Naive thymus-derived CD4-positive, alpha-beta T cell (primary cell): ENCODE data around the gene CCDC43. TPM values are rescaled to one million over a fixed set of nuclear protein-coding genes. Genes with fewer than 3 reads are reported as not detected.
"Not testable (repeated sequence)": the region's sequence is repeated elsewhere in the genome, so short reads cannot be mapped to it uniquely, and the experiment has no call there.

Experiments used
- ATAC-seq: fragments of 150-1000 bp; cut with Tn5 transposase; 2 replicates; pipeline ENCODE4 v1.10.0; 2021; ENCODE audit warnings: mild to moderate bottlenecking, moderate library complexity
- CTCF ChIA-PET: fragments of 350-600 bp; sonication (Branson Sonifier 250); formaldehyde crosslinking; loops from one replicate; lab custom pipeline; 2021; ENCODE audit warnings: antibody characterized with exemption; lab: Charles Lee
- POLR2A ChIA-PET: fragments of 350-600 bp; sonication (Branson Sonifier 250); formaldehyde crosslinking; loops from one replicate; lab custom pipeline; 2021; ENCODE audit warnings: antibody characterized with exemption, inconsistent platforms; lab: Charles Lee
- DNase-seq, 9 donors: peaks; one replicate each; pipeline versions ENCODE4 v3.0.0 to v3.0.0-alpha.2; 2020 to 2022; ENCODE audit warnings: mixed read lengths in 1 of 9
- H3K27ac ChIP-seq: one replicate; pipeline ENCODE4 v1.7.0; 2013; ENCODE audit warnings: mild to moderate bottlenecking, low read depth, low read length, moderate library complexity
- H3K27me3 ChIP-seq, 2 donors: one replicate each; pipeline ENCODE4 v1.7.0; 2013; ENCODE audit warnings: low read length in 2 of 2, mild to moderate bottlenecking in 2 of 2, moderate library complexity in 2 of 2; ENCODE audit not compliant: control insufficient read depth in 2 of 2, insufficient read depth in 2 of 2
- H3K36me3 ChIP-seq, 3 experiments: 1 replicate in 2 of 3; 2 replicates in 1 of 3; pipeline ENCODE4 v1.7.0; 2013; ENCODE audit warnings: low read length in 3 of 3, mild to moderate bottlenecking in 3 of 3, moderate library complexity in 1 of 3; ENCODE audit not compliant: insufficient read depth in 3 of 3, control insufficient read depth in 2 of 3
- H3K4me1 ChIP-seq, 2 donors: one replicate each; pipeline ENCODE4 v1.7.0; 2013; ENCODE audit warnings: low read length in 2 of 2, mild to moderate bottlenecking in 2 of 2, moderate library complexity in 1 of 2; ENCODE audit not compliant: control insufficient read depth in 2 of 2, insufficient read depth in 2 of 2
- H3K4me3 ChIP-seq: 2 replicates; pipeline ENCODE4 v1.7.0; 2013; ENCODE audit warnings: mild to moderate bottlenecking, low read length
- H3K9me3 ChIP-seq, 3 experiments: 1 replicate in 2 of 3; 2 replicates in 1 of 3; pipeline ENCODE4 v1.7.0; 2013; ENCODE audit warnings: low read length in 3 of 3; ENCODE audit not compliant: control insufficient read depth in 2 of 3
- H3K27ac Mint-ChIP-seq, 9 donors: one replicate each; pipeline ENCODE4 v1.8.0; 2020 to 2022; ENCODE audit warnings: mixed read lengths in 9 of 9, mild to moderate bottlenecking in 8 of 9, moderate library complexity in 5 of 9, inconsistent platforms in 2 of 9
- H3K27me3 Mint-ChIP-seq, 5 donors: one replicate each; pipeline ENCODE4 v1.8.0; 2021 to 2022; ENCODE audit warnings: mixed read lengths in 5 of 5, mild to moderate bottlenecking in 1 of 5
- H3K36me3 Mint-ChIP-seq, 5 donors: one replicate each; pipeline ENCODE4 v1.8.0; 2020 to 2022; ENCODE audit warnings: mixed read lengths in 5 of 5, mild to moderate bottlenecking in 3 of 5, inconsistent platforms in 1 of 5
- H3K4me1 Mint-ChIP-seq, 7 donors: one replicate each; pipeline ENCODE4 v1.8.0; 2020 to 2022; ENCODE audit warnings: mixed read lengths in 7 of 7, mild to moderate bottlenecking in 3 of 7, inconsistent platforms in 1 of 7
- H3K4me3 Mint-ChIP-seq, 10 donors: one replicate each; pipeline ENCODE4 v1.8.0; 2020 to 2022; ENCODE audit warnings: mild to moderate bottlenecking in 10 of 10, mixed read lengths in 10 of 10, moderate library complexity in 6 of 10, inconsistent platforms in 2 of 10
- H3K9me3 Mint-ChIP-seq, 11 donors: one replicate each; pipeline ENCODE4 v1.8.0; 2020 to 2022; ENCODE audit warnings: mixed read lengths in 11 of 11, mild to moderate bottlenecking in 4 of 11, inconsistent platforms in 1 of 11, moderate library complexity in 1 of 11
- intact Hi-C, 2 donors: fragments of 100-400 bp; cut with micrococcal nuclease; formaldehyde crosslinking; loops; one replicate each; pipeline ENCODE4 v1.15.1; 2023
- polyA plus RNA-seq, 2 donors: library from polyadenylated mRNA; unstranded; fragments of 300-500 nt; fragmentation: Illumina TruSeq; gene quantifications; one replicate each; pipeline ENCODE4 v1.2.3, GENCODE V29; 2021
- total RNA-seq, 6 experiments: library from RNA in 5 of 6; stranded (reverse) in 5 of 6; gene quantifications; 1 replicate in 5 of 6; 2 replicates in 1 of 6; pipeline ENCODE4 v1.2.3 and lab custom pipeline; 2021 to 2026

The CCDC43 gene, protein sequence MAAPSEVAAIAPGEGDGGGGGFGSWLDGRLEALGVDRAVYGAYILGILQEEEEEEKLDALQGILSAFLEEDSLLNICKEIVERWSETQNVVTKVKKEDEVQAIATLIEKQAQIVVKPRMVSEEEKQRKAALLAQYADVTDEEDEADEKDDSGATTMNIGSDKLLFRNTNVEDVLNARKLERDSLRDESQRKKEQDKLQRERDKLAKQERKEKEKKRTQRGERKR
- total RNA-seq (10 to 100 TPM; 15.0 to 29.1 (median 20.2) TPM), polyA plus RNA-seq (10 to 100 TPM; 10.2 to 11.6 TPM), total RNA-seq (lab: John Stamatoyannopoulos, UW) (34.9 reads per million, percentile 63 among the genes with 10 or more reads in this experiment)

DNA sequence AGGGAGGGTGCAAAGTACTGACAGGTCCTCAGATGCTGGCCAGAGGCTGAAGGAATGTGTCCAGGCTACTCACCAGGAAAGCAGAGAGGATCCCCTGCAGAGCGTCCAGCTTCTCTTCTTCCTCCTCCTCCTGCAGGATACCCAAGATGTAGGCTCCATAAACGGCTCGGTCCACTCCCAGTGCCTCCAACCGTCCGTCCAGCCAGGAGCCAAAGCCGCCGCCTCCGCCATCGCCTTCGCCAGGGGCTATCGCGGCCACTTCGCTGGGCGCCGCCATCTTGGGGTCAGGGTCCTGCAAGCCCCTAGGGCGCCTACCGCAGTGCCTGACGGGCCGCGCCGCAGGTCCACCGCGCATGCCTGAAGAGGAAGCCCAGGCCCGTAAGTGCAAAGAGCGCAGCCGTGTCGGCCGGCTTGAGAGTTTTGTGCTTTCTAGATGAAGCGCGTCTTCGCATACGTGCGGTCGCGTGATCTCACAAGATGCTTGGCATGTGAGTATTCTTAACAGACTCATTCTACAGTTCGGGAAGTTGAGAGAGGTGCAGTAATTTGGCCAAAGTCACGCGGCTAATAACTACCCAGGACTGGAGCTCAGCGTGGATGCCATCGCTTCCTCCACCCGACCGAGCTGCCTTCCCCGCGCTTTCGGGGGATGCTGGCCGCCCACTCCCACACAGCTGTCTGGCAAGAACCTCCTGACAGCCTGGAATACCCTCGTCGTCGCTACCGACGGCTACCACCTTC lies at the start of gene CCDC43:
Gene CCDC43, minus strand, starts transcription at position 300 of the 741 bp plus-strand sequence. Its CDS starts 23 bp downstream, at position 277.
- Mint-ChIP-seq H3K36me3 (peaks cover 0 to 13% (median 5%) of the 10 kb centered on the region in 5 donors), H3K4me3 (peak within 1 kb of the TSS; percentile 92 to 99 (median 98)), H3K27me3 (no peaks in the 10 kb centered on the region), H3K27ac (peak within 1 kb of the TSS; percentile 95 to 98 (median 96)), H3K9me3 (no peaks in the 10 kb centered on the region), H3K4me1 (peaks cover 24 to 50% (median 26%) of the 10 kb centered on the region in 7 donors)
- DNase-seq (peak; percentile 86 to 94 (median 92)), ATAC-seq (peak; percentile 99)
- Histone ChIP-seq H3K4me1 (peaks cover 13 to 14% of the 10 kb centered on the region in 2 donors), H3K9me3 (no peaks in the 10 kb centered on the region), H3K27ac (peak within 1 kb of the TSS; percentile 90), H3K36me3 (peaks cover 0 to 5% (median 0%) of the 10 kb centered on the region in 3 experiments), H3K4me3 (peak within 1 kb of the TSS; percentile 94), H3K27me3 (no peaks in the 10 kb centered on the region)
- intact Hi-C loops, result loop anchor here (1.0 kb wide), 2 partner anchors 19 to 210 kb away; partner anchors contain the start of genes DBF4B (in 2 of the 2) and EFTUD2 (in 1 of the 2)
- ChIA-PET POLR2A (interaction anchor here (0.9 to 3.5 kb wide), 3 partner anchors 18 to 1329 kb away, joined by 4 to 32 read pairs (median 4); partner anchors contain the start of gene DBF4B), CTCF (interaction anchor here (1.0 kb wide), 1 partner anchor 19 kb away, joined by 6 read pairs; the partner anchor contains the start of gene DBF4B)

DNA sequence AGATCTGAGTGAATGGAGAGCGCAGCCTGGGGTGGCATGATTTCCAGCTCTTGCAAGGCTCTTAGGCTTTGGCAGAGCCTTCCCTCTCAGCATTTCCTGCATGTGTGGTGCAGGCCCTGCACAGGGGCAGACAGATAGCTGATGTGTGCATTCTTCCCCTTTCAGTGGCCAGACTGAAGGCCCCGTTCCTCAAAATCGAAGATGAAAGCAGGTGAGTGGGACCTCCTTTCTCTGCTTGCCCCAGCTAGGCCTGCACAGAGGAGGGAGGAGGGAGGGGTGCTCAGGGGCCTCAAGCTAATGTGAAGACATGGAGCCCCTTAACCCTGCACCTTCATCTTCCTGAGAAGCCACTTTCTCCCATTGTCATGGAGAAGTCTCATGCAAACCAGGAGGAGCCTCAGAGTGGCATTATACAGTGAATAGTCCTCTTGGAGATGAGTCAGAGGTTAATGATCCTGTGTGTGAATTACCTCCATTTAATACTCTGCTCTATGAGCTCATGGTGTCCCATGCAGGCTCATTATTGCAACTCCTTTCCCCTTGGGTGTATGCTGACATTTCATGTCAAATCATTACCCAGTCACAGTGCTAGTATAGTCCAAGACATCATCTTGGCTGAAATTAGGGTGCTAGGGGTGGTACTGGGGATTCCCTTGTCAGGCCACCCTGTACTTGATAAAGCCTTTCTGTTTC lies 48.8 kb upstream of the CCDC43 start:
- no peaks in the 10 kb centered on the region for H3K36me3 ChIP-seq
- H3K27ac Mint-ChIP-seq, result no peak overlapping the region
- peaks cover 0 to 18% (median 0%) of the 10 kb centered on the region in 5 donors for H3K36me3 Mint-ChIP-seq
- POLR2A ChIA-PET, result no interaction called here
- intact Hi-C loops, result no loop called here
- H3K9me3 Mint-ChIP-seq, result no peaks in the 10 kb centered on the region
- H3K4me1 ChIP-seq, result no peaks in the 10 kb centered on the region
- no peak overlapping the region for H3K4me3 Mint-ChIP-seq
- H3K27ac ChIP-seq, result no peak overlapping the region
- DNase-seq, result no peak
- H3K9me3 ChIP-seq, result no peaks in the 10 kb centered on the region
- no peak for ATAC-seq
- H3K27me3 Mint-ChIP-seq, result no peaks in the 10 kb centered on the region
- CTCF ChIA-PET, result interaction anchor here (0.6 kb wide), 1 partner anchor 31 kb away, joined by 3 read pairs; no protein-coding TSS in a partner anchor
- no peaks in the 10 kb centered on the region for H3K27me3 ChIP-seq
- H3K4me3 ChIP-seq, result no peak overlapping the region
- H3K4me1 Mint-ChIP-seq, result no peaks in the 10 kb centered on the region

DNA sequence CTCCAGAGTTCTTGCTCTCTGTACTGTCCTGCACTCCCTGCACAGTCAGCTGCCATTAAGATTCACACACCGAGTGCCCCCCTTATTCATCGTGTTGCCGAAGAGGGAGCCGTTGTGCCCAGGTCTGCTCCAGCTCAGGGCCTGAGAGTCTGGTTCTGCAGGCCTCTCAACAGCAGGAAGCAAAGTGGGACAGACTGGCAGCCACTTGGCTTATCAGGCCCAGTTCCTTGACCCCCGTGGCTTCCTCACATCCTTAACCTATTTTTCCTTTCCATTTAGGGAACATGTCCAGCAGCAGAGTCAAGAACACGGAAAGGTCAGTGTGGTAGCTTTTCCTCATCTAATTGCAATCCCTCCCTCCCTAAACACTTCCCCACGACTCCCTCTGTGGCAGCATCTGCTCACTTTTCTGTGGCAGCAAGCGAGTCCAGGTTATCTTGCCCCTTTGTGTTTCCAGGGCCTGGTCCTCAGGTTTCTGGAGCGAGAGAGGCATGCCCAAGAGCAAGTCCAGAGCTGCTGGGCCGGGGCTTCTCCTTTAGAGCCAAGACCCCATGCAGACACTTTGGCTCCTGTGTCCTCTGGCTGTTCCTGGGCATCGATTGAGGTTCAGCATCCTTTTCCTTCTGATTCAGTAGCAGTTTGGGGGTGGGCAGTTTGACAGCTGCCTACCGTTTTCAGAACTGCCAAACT lies 47.1 kb upstream of the CCDC43 start:
- Mint-ChIP-seq H3K27ac (no peak overlapping the region), H3K27me3 (no peaks in the 10 kb centered on the region), H3K4me1 (no peaks in the 10 kb centered on the region), H3K4me3 (no peak overlapping the region), H3K36me3 (peaks cover 0 to 16% (median 0%) of the 10 kb centered on the region in 5 donors), H3K9me3 (no peaks in the 10 kb centered on the region)
- H3K27ac ChIP-seq, result no peak overlapping the region
- CTCF ChIA-PET, result no interaction called here
- H3K36me3 ChIP-seq, result no peaks in the 10 kb centered on the region
- no peaks in the 10 kb centered on the region for H3K4me1 ChIP-seq
- POLR2A ChIA-PET, result no interaction called here
- H3K27me3 ChIP-seq, result no peaks in the 10 kb centered on the region
- no peak overlapping the region for H3K4me3 ChIP-seq
- no peaks in the 10 kb centered on the region for H3K9me3 ChIP-seq
- DNase-seq (no peak), ATAC-seq (no peak)
- intact Hi-C loops, result no loop called here

DNA sequence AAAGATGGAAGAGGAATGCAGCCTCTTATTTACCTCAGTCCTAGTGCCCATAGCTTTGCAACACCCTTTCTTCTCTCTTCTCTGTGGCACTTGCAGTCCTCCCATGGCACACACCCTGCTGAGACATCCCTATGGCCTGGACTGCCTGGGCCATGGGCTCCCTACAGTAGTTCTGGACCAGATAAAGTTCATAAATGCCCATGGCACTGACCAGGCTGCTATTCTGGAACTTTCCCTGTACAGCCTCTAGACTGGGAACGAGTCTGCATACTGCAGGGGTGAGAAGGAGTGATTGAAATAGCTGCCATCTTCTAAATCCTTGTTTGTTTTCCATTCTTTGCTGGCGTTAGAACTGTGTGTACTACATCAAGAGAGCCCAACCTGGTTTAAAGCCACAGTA lies 44.7 kb upstream of the CCDC43 start:
- Mint-ChIP-seq H3K27ac (no peak overlapping the region), H3K4me1 (no peaks in the 10 kb centered on the region), H3K36me3 (peaks cover 0 to 29% (median 2%) of the 10 kb centered on the region in 5 donors), H3K27me3 (no peaks in the 10 kb centered on the region), H3K4me3 (no peak overlapping the region), H3K9me3 (no peaks in the 10 kb centered on the region)
- Histone ChIP-seq H3K36me3 (no peaks in the 10 kb centered on the region), H3K4me3 (no peak overlapping the region), H3K9me3 (no peaks in the 10 kb centered on the region), H3K27ac (no peak overlapping the region), H3K4me1 (no peaks in the 10 kb centered on the region), H3K27me3 (no peaks in the 10 kb centered on the region)
- intact Hi-C loops, result no loop called here
- CTCF ChIA-PET, result no interaction called here
- DNase-seq (no peak), ATAC-seq (no peak)
- POLR2A ChIA-PET, result no interaction called here

DNA sequence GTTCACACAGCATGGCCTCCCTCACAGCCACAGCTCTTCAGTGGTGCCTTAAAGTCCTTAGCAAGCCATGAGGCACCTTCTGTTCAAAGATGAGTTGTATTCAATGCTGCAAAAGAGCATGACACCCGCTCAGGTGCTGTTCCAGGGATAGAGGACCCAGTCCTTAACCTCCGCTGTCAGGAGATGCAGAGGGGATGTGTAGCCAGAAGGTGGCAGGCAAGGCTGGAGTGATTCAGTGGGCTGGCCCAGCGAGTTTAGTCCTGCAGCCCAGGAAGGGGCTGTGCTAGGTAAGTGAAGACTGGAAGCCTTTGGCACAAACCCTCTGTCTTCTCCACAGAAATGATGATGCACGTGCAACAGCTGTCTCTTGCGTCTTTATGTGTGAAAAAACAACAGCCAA lies 44.2 kb upstream of the CCDC43 start:
- H3K27me3 Mint-ChIP-seq, result no peaks in the 10 kb centered on the region

DNA sequence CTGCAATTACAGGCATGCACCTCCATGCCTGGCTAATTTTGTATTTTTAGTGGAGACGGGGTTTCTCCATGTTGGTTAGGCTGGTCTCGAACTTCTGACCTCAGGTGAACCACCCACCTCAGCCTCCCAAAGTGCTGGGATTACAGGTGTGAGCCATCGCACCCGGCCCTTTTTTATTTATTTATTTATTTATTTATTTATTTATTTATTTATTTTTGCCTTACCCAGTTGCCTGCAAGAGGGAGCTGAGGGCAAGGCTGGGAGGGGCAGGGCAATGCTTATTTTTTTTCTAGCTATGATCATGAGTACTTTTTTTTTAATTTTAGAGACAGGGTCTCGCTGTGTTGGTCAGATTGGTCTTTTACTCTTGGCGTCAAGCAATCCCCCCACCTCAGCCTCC lies 36.5 kb upstream of the CCDC43 start:
- DNase-seq, H3K4me3 Mint-ChIP-seq, POLR2A ChIA-PET, H3K4me3 ChIP-seq, H3K4me1 Mint-ChIP-seq, H3K36me3 ChIP-seq, H3K4me1 ChIP-seq, H3K27ac Mint-ChIP-seq, H3K27me3 Mint-ChIP-seq, H3K9me3 ChIP-seq, H3K27me3 ChIP-seq, intact Hi-C loops, ATAC-seq, H3K27ac ChIP-seq, CTCF ChIA-PET, H3K9me3 Mint-ChIP-seq: not testable (repeated sequence)
- peaks cover 0 to 31% (median 4%) of the 10 kb centered on the region in 5 donors for H3K36me3 Mint-ChIP-seq

More for the DNA sequence above, 44.2 kb upstream of the CCDC43 start:
- no peak overlapping the region for H3K4me3 ChIP-seq
- Mint-ChIP-seq H3K4me3 (no peak overlapping the region), H3K4me1 (no peaks in the 10 kb centered on the region), H3K36me3 (peaks cover 0 to 29% (median 2%) of the 10 kb centered on the region in 5 donors), H3K27ac (no peak overlapping the region), H3K9me3 (no peaks in the 10 kb centered on the region)
- CTCF ChIA-PET, result no interaction called here
- no peaks in the 10 kb centered on the region for H3K36me3 ChIP-seq
- H3K4me1 ChIP-seq, result no peaks in the 10 kb centered on the region
- no peaks in the 10 kb centered on the region for H3K27me3 ChIP-seq
- intact Hi-C loops, result no loop called here
- no peak for ATAC-seq
- no peak for DNase-seq
- H3K9me3 ChIP-seq, result no peaks in the 10 kb centered on the region
- no peak overlapping the region for H3K27ac ChIP-seq
- POLR2A ChIA-PET, result no interaction called here
